Measurements from ENCODE around the gene CLSTN2.

Gene CLSTN2

DNA sequence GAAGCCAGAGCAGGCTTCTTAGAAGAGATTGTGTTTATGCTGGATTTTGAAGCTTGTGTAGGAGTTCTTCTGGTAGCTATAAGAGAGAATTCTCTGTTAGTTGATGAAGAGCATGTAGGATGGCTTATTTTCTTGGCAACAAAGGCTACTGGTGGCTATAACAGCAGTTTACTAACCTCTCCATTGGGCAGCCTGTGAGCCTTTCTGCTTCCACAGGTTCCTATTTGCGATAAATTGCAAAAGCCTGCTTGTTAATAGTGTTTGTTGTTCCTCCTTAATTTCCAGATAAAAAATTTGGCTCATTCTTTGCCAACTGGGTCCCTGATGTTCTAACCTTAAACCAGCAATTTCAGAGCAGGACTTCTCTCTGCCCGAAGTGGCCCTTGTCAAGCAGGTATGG, 452.3 kb downstream of the CLSTN2 start:
- in situ Hi-C loops (cut with HindIII; ENCODE audit: low sequenced_read_pairs), result no loop called here
- DNase-seq (ENCODE audit: low read depth, low spot score), result no peak
- no peak overlapping the region for H3K4me3 ChIP-seq (ENCODE audit: low read depth, low read length)
- TF ChIP-seq, protein P1, sequence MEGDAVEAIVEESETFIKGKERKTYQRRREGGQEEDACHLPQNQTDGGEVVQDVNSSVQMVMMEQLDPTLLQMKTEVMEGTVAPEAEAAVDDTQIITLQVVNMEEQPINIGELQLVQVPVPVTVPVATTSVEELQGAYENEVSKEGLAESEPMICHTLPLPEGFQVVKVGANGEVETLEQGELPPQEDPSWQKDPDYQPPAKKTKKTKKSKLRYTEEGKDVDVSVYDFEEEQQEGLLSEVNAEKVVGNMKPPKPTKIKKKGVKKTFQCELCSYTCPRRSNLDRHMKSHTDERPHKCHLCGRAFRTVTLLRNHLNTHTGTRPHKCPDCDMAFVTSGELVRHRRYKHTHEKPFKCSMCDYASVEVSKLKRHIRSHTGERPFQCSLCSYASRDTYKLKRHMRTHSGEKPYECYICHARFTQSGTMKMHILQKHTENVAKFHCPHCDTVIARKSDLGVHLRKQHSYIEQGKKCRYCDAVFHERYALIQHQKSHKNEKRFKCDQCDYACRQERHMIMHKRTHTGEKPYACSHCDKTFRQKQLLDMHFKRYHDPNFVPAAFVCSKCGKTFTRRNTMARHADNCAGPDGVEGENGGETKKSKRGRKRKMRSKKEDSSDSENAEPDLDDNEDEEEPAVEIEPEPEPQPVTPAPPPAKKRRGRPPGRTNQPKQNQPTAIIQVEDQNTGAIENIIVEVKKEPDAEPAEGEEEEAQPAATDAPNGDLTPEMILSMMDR (IDR thresholded peaks at IDR 0.05; ENCODE audit: low read depth, low read length), result no peak

DNA sequence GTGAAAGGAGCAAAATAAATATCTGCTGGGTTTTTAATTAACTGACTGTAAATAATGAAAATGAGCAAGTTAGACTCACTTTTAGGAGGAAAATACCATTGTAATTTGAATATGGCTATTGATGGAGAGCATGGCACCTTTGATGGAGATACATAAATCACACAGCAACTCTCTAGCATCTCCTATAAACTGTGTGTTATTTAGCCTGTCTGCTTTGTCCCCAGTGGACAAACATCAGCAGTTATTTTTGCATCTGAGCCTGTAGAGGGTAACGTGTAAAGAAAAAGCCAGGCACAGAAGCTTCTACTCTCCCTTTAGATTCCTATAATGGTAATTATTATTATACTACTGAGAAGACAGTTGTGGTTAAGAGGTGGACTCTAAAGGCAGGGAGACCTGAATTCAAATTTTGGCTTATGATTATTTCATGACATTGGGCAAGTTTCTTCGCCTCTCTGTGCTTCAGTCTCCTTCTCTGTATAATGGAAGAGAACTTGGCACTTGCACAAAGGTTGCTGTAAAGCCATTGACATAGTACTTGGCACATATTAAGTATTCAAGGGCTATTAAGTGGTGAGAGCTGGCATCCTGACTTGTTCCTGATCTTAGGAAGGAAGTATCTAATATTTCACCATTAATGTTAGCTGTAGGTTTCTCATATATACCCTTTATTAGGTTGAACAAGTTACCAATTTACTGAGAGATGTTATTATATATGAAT, 453.4 kb downstream of the CLSTN2 start:
- H3K4me3 ChIP-seq (ENCODE audit: low read depth, low read length), result no peak overlapping the region
- DNase-seq (ENCODE audit: low read depth, low spot score), result no peak
- TF ChIP-seq, protein P1 (IDR thresholded peaks at IDR 0.05; ENCODE audit: low read depth, low read length), result no peak
- in situ Hi-C loops (cut with HindIII; ENCODE audit: low sequenced_read_pairs), result no loop called here

DNA sequence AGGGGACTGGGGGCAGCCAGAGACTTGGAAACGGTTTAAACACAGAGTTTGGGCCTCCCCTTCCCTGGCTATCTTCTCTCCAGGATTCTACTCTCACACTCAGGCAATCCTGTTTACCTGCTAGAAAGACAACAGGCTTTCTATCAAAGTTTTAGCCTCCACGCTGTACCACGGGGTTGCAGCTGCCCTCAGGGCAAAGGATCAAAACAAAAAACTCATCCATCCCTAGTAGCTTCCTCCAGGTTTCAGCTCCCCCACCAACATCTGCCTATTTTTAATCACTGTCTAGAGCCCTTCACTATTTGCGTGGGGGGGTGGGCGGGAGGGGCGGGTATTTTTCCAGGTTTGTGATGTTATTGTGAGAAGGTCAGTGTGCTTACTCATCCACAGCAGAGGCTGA, 456.1 kb downstream of the CLSTN2 start:
- H3K4me3 ChIP-seq (ENCODE audit: low read depth, low read length), result no peak overlapping the region
- TF ChIP-seq, protein P1 (IDR thresholded peaks at IDR 0.05; ENCODE audit: low read depth, low read length), result no peak
- DNase-seq (ENCODE audit: low read depth, low spot score), result no peak
- in situ Hi-C loops (cut with HindIII; ENCODE audit: low sequenced_read_pairs), result no loop called here

DNA sequence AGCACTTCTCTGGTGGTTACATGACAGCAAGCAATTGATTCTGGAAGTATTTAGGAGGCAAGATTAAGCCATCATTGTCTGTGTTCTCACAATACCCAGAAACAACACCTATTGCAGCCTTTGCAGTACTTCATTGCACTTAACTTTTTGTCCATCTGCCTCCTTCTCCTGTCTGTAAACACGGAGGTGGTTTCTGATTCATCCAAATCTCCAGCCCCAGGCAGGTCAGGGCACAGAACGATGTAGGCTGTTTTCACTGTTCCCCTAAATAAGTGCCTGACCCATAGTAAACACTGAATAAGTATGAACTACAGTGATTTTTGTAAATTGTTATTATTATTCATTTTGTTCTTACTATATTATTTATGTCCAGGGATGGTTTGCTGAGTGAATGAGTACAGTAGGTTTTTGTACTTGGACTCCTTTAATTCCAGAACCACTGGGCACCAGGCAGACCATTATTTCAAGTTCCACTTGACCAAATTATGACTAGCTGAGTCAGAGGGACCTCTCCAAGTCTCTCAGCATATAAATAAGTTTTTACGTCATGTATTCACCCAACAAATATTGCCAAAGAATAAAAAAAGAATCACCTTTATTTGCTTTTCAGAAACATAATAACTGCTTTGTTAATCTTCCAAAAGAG, 459.6 kb downstream of the CLSTN2 start:
- DNase-seq (ENCODE audit: low read depth, low spot score), result no peak
- TF ChIP-seq, protein P1 (IDR thresholded peaks at IDR 0.05; ENCODE audit: low read depth, low read length), result no peak
- in situ Hi-C loops (cut with HindIII; ENCODE audit: low sequenced_read_pairs), result no loop called here
- H3K4me3 ChIP-seq (ENCODE audit: low read depth, low read length), result no peak overlapping the region

DNA sequence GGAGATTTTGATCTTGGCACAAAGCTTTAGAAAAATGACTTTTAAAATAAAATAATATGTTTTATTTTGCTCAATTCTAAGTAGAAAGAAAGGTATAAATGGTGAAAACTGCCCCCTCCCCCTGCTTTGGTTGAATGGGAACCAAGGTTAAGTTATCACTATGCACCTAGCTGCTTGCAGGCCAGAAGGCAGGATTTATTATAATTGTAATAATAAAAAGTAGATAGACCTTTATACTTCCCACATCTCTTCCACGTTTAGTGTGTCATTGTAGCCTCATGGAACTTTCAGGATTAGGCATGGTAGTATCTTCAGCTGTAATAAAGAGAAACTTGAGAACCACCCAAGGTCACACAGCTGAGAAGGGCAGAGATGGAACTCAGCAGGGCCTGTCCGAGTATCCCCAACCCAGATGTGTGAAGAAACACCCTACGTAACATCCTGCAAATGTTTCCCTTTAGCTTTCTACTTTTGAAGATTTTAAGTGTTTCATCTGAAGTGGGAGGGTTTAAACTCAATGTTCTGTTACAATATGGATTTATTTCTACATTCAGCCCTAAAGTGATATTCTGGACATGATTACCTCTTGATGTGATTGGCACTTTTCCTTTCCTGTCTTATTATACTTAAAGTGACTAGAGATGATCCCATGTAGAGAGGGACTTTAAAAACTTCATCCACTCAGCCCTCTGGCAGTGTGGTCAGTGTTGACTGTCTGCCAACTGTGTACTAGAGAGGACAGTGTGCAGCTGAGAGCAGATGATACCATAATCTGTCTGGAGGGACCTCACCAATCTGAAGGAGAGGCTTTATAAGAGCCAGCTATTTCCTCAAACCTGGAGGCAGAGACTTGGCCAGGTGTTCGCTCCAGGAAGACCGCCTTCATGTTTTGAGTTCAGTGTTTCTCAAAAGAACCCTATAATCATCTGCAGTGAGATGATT, 460.4 kb downstream of the CLSTN2 start:
- no peak overlapping the region for H3K4me3 ChIP-seq (ENCODE audit: low read depth, low read length)
- TF ChIP-seq, protein P1 (IDR thresholded peaks at IDR 0.05; ENCODE audit: low read depth, low read length), result no peak
- DNase-seq (ENCODE audit: low read depth, low spot score), result no peak
- in situ Hi-C loops (cut with HindIII; ENCODE audit: low sequenced_read_pairs), result no loop called here

DNA sequence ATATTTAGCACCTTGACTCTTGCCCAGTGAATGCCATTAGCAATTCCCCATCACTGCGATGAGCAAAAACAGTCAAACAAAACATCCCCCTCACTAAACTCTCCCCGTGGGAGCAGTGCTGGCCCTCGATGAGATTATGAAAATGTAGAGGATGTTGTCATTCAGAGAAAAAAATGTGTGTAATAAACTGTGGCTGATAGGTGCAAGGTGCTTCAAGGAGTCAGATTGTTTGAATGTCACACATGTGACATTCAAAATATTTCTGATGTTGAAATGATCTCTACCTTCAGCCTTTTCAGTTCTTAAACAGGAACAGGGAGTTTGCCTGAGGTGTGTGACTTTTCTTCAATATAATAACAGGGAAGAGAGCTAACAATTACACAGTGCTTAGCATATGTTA, 461.1 kb downstream of the CLSTN2 start:
- DNase-seq (ENCODE audit: low read depth, low spot score), result no peak
- in situ Hi-C loops (cut with HindIII; ENCODE audit: low sequenced_read_pairs), result no loop called here
- no peak overlapping the region for H3K4me3 ChIP-seq (ENCODE audit: low read depth, low read length)
- TF ChIP-seq, protein P1 (IDR thresholded peaks at IDR 0.05; ENCODE audit: low read depth, low read length), result no peak

All from astrocyte of the spinal cord (primary cell).